ENCODE data around the gene COL21A1. TPM values are rescaled to one million over a fixed set of nuclear protein-coding genes. Genes with fewer than 3 reads are reported as not detected.

Gene COL21A1
- total RNA-seq, 3 donors from 2014 or later: not detected

DNA sequence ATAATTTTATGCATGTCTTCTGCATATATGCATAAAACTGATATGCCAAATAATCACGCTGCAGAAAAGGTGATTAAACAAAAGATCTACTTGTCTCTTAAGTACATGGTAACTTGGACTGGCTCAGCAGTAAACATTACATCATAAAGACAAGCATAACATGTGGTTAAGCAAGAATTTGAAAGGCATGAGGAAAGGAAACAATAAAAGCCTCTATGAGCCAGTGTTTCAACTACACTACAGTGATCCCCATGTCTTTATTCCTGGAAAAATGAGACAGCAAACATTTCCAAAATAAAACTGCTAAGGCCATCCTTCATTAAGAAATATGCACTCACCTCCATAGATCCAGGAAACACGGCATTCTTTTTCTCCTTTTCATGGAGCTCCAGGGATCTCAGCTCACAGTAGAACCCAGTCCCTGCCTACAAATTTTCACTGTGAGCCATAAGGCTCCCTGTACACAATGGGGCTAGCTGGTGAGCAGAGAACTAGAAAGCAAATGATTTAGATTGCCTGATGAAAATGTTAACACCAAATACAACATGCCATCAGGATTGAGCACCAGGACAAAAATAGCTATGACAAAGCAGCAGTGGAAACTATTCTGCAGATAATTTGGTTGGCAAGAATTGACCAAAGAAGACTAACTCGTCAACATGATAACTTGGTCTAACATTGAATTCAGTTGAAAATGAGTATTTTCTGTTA is 156.1 kb downstream of the COL21A1 start:
- no peak overlapping the region for H3K4me3 Mint-ChIP-seq
- no peaks in the 10 kb centered on the region for H3K27me3 Mint-ChIP-seq (ENCODE audit: low read depth)
- no peak for ATAC-seq
- no peak for DNase-seq
- H3K4me1 Mint-ChIP-seq (ENCODE audit: low read depth): no peaks in the 10 kb centered on the region
- H3K9me3 Mint-ChIP-seq: peaks cover 14% of the 10 kb centered on the region
- H3K36me3 Mint-ChIP-seq (ENCODE audit: insufficient read depth): no peaks in the 10 kb centered on the region

DNA sequence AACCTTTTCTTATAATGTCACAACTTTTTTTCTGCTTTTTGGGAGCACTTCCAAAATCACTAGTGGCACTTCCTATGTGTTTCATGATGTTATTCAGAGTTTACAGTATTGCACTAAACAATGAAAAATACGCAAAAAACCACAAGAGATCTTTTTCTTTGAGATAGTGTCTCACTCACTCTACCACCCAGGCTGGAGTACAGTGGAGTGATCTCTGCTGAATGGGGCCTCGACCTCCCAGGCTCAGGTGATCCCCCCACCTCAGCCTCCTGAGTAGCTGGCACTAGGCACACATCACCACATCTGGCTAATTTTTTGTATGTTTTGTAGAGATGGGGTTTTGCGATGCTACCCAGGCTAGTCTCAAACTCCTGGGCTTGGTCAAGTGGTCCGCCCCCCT is 158.7 kb downstream of the COL21A1 start:
- no peak overlapping the region for H3K4me3 Mint-ChIP-seq
- H3K9me3 Mint-ChIP-seq: peaks cover 14% of the 10 kb centered on the region
- H3K36me3 Mint-ChIP-seq (ENCODE audit: insufficient read depth): no peaks in the 10 kb centered on the region
- DNase-seq (no peak), ATAC-seq (no peak)
- H3K4me1 Mint-ChIP-seq (ENCODE audit: low read depth): no peaks in the 10 kb centered on the region
- no peaks in the 10 kb centered on the region for H3K27me3 Mint-ChIP-seq (ENCODE audit: low read depth)

DNA sequence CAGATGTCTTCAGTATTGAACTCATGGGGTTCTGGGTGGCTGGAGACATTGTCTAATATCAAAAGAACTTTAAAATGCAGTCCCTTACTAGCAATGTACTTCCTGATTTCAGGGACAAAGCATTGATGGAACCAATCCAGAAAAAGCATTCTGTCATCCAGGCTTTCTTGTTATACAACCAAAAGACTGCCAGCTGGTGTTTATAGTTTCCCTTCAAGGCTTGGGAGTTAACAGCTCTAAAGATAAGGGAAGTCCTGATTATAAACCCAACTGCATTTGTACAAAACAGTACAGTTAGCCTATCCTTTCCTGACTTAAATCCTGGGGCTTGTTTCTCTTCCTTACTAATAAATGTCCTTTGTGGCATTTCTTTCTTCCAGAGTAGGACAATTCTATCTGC is 160.0 kb downstream of the COL21A1 start:
- Mint-ChIP-seq H3K27me3 (ENCODE audit: low read depth) (no peaks in the 10 kb centered on the region), H3K36me3 (ENCODE audit: insufficient read depth) (no peaks in the 10 kb centered on the region), H3K4me1 (ENCODE audit: low read depth) (no peaks in the 10 kb centered on the region), H3K9me3 (peaks cover 9% of the 10 kb centered on the region), H3K4me3 (no peak overlapping the region)
- no peak for DNase-seq
- ATAC-seq: no peak

DNA sequence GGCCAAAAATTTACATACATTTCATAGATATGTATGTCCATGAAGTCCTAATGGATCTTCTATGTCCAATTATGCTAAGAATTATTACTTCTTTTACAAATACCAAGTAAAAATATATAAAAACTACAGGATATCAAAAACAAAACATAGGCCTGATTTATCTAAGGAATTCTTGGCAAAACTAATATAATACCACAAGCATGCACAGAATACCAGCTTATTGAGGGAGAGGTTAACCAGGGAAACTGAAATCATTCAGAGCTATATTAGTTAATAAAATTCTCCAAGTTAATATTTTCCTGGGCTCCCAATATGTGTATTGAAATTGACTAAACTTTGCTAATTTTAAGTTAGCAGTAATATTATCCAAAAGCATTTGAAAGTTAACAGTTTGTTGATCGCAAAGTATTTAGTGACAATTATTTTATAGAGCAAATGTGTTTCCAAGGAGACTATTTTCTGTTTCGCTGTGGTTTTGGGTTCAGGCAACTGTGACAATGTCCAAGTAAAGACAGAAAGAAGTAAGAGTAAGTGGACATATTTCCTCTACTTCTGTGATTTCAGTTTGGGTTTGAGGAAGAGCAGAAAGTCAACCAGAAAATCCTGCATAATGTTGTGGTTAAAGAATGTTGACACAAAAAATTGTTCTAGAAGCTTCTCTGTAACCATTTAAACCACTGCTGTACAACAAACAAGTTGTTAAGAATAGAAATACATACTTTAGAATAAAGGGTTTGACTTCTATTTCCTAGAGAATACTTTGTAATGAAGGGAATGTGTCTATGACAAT is 167.4 kb downstream of the COL21A1 start:
- ATAC-seq (no peak), DNase-seq (no peak)
- H3K4me1 Mint-ChIP-seq (ENCODE audit: low read depth): no peaks in the 10 kb centered on the region
- no peak overlapping the region for H3K4me3 Mint-ChIP-seq
- H3K9me3 Mint-ChIP-seq: peaks cover 8% of the 10 kb centered on the region
- no peaks in the 10 kb centered on the region for H3K27me3 Mint-ChIP-seq (ENCODE audit: low read depth)
- H3K36me3 Mint-ChIP-seq (ENCODE audit: insufficient read depth): no peaks in the 10 kb centered on the region

DNA sequence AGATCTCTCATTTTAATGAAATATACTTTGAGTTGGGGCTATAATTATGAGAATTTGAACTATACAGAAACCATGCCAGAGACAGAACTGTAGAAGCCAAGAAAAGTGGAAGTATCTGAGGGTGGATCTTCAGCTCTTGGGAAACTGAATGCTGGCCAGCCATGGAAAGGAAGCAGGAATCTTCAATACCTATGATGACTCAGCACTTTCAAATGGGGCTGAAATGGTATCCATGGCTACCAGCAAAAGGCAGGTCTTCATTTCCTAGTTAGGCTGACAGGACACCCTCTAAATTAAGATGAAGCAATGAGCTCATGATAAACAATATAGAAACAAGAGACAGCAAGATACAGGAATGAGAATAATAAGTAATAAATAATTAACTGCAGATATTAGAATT is 171.3 kb downstream of the COL21A1 start:
- H3K9me3 Mint-ChIP-seq: peaks cover 11% of the 10 kb centered on the region
- H3K27me3 Mint-ChIP-seq (ENCODE audit: low read depth): no peaks in the 10 kb centered on the region
- no peak overlapping the region for H3K4me3 Mint-ChIP-seq
- no peaks in the 10 kb centered on the region for H3K36me3 Mint-ChIP-seq (ENCODE audit: insufficient read depth)
- no peaks in the 10 kb centered on the region for H3K4me1 Mint-ChIP-seq (ENCODE audit: low read depth)
- ATAC-seq (no peak), DNase-seq (no peak)

DNA sequence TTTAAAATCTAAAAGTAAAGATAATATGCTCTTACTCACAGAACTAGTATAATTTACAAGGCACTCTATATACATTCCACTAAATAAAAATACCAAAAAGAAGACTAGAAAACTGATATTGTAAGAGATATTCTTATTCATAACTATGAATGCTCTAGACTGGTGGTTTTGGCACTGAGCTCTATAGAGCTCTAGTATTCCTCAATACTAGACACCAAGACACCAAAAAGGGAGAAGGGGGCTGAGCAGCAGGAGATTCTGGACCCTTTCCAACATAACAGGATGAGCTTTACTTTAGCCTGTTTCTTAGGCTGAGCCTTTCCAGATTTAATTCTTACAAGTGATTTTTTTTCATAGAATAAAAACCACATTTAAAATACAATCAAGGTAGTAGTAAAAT is 173.6 kb downstream of the COL21A1 start:
- no peak overlapping the region for H3K4me3 Mint-ChIP-seq
- no peak for DNase-seq
- no peaks in the 10 kb centered on the region for H3K36me3 Mint-ChIP-seq (ENCODE audit: insufficient read depth)
- H3K9me3 Mint-ChIP-seq: peaks cover 12% of the 10 kb centered on the region
- no peaks in the 10 kb centered on the region for H3K27me3 Mint-ChIP-seq (ENCODE audit: low read depth)
- ATAC-seq: no peak
- H3K4me1 Mint-ChIP-seq (ENCODE audit: low read depth): no peaks in the 10 kb centered on the region

DNA sequence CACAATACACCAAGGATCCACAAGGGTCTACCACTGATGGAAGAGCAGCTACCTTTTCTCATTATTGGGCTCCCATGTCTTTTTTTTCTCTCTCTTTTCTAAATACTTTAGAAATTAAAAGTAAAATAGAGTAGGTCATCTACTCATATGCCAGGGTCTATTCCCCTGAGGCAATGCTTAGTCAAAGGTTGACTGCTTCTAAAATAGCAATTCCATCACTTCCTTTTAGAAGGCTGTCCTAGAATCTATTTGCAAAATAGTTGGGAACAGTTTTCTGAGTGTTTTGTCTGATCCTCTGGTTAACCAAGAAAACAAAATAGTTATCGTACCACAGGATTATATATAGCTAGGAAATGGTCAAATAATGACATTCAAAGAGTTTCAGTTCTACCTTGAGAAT is 174.1 kb downstream of the COL21A1 start:
- Mint-ChIP-seq H3K36me3 (ENCODE audit: insufficient read depth) (no peaks in the 10 kb centered on the region), H3K9me3 (peaks cover 12% of the 10 kb centered on the region), H3K4me1 (ENCODE audit: low read depth) (no peaks in the 10 kb centered on the region), H3K27me3 (ENCODE audit: low read depth) (no peaks in the 10 kb centered on the region), H3K4me3 (no peak overlapping the region)
- no peak for DNase-seq
- ATAC-seq: no peak

DNA sequence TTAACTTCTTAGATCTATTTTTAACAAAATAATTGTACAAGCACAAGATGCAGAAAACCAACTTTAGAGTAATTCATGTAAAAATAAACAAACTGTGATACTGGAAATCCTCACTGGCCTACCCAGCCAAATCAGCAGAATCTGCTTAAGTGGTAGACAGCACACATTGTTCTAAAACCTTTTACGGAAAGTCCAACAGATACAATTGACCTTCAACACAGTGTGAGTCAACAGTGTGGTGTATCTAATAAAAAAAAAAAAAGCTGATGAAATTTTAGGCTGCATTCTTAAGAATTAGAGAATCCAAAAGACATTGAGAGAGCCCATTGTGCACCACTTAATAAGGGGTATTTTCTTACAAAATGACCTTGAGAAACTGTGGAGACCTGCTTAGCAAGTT is 174.5 kb downstream of the COL21A1 start:
- ATAC-seq: no peak
- peaks cover 12% of the 10 kb centered on the region for H3K9me3 Mint-ChIP-seq
- H3K4me1 Mint-ChIP-seq (ENCODE audit: low read depth): no peaks in the 10 kb centered on the region
- no peaks in the 10 kb centered on the region for H3K36me3 Mint-ChIP-seq (ENCODE audit: insufficient read depth)
- no peak overlapping the region for H3K4me3 Mint-ChIP-seq
- H3K27me3 Mint-ChIP-seq (ENCODE audit: low read depth): no peaks in the 10 kb centered on the region
- no peak for DNase-seq

DNA sequence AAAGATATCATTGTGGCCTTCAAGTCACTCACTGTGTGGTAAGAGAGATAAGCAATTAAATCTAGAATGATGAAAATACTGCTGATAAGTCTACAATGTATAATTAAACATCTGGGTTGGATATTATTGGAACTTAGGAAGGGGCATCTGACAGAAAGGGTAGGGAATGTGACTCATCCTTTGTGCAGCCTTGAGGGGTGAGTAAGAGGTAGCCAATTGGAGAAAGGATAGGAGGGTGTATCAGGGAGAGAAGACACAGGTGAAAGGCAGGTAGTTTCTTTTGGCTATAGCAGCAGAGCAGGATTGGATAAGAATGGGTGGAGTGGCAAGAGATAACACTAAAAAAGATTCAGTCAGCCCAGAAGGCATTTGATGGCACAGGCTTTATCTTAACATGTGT is 182.0 kb downstream of the COL21A1 start:
- H3K36me3 Mint-ChIP-seq (ENCODE audit: insufficient read depth): no peaks in the 10 kb centered on the region
- H3K9me3 Mint-ChIP-seq: peaks cover 9% of the 10 kb centered on the region
- no peaks in the 10 kb centered on the region for H3K27me3 Mint-ChIP-seq (ENCODE audit: low read depth)
- no peaks in the 10 kb centered on the region for H3K4me1 Mint-ChIP-seq (ENCODE audit: low read depth)
- no peak overlapping the region for H3K4me3 Mint-ChIP-seq
- no peak for ATAC-seq
- DNase-seq: no peak

DNA sequence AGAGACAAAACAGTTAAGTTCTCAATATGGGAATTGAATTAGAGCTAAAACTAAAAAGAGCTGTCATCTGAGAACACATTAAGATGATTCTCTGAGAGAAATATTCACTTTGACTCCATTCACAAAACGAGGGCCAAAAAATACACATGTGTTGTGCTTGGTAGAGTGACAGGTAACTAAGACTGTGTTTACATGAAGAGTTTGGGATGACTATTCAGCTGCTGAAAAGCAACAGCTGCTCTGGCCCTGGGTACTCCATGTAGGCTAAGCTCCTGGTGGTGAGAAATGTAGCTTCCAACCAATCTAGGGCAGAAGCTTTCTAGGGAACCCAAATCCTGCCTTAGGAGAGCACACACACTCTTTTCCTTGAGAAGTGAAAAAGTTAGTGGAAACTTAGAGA is 184.5 kb downstream of the COL21A1 start:
- H3K4me1 Mint-ChIP-seq (ENCODE audit: low read depth): no peaks in the 10 kb centered on the region
- peaks cover 9% of the 10 kb centered on the region for H3K9me3 Mint-ChIP-seq
- H3K36me3 Mint-ChIP-seq (ENCODE audit: insufficient read depth): no peaks in the 10 kb centered on the region
- no peak overlapping the region for H3K4me3 Mint-ChIP-seq
- DNase-seq (no peak), ATAC-seq (no peak)
- no peaks in the 10 kb centered on the region for H3K27me3 Mint-ChIP-seq (ENCODE audit: low read depth)

DNA sequence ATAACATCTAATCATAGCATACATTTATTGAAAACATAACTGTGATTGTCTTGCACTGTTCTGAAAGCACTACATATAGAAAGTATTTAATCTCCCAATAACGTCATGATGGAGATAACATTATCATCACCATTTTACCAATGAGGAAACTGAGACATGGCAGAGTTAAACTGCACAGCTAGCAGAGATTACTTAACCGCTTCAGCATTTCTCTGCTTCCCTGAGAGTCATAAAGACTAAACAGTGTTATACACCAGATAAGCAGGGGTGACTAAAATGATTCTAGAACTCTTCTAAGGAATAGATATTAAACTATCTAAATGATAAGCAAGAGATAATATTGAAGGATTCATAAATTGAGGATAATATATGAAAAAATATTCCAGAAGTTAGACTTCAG is 188.7 kb downstream of the COL21A1 start:
- Mint-ChIP-seq H3K9me3 (no peaks in the 10 kb centered on the region), H3K4me3 (no peak overlapping the region), H3K27me3 (ENCODE audit: low read depth) (no peaks in the 10 kb centered on the region), H3K4me1 (ENCODE audit: low read depth) (no peaks in the 10 kb centered on the region), H3K36me3 (ENCODE audit: insufficient read depth) (no peaks in the 10 kb centered on the region)
- DNase-seq (no peak), ATAC-seq (no peak)

DNA sequence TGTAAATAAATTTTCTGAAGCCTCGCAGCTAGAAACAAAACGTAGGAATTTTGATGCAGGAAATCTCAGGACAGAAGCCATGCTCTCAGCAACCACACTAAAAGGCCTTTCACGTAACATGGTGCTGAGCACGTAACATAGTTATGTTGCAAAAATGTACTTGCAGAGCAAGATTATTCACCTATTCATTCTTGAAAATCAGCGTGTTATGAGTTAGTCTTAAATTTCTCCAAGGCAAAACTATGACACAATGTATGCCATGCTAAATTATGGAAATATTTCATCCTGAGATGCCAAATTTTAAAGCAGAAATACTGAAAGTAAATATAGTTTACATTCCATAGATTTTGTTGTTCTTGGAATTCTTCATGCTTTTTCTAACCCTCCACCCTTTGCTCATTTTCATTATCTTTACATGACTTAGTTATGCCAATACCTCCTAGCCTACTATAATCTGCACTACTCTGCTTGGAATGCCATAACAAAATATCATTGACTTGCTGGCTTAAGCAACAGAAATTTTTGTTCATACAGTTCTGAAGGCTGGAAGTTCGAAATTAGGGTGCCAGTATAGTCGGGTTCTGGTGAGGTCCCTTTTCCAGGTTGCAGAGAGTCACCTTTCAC is 192.2 kb downstream of the COL21A1 start:
- Mint-ChIP-seq H3K9me3 (no peaks in the 10 kb centered on the region), H3K4me1 (ENCODE audit: low read depth) (no peaks in the 10 kb centered on the region), H3K27me3 (ENCODE audit: low read depth) (no peaks in the 10 kb centered on the region), H3K4me3 (no peak overlapping the region), H3K36me3 (ENCODE audit: insufficient read depth) (no peaks in the 10 kb centered on the region)
- ATAC-seq: no peak
- DNase-seq: no peak

DNA sequence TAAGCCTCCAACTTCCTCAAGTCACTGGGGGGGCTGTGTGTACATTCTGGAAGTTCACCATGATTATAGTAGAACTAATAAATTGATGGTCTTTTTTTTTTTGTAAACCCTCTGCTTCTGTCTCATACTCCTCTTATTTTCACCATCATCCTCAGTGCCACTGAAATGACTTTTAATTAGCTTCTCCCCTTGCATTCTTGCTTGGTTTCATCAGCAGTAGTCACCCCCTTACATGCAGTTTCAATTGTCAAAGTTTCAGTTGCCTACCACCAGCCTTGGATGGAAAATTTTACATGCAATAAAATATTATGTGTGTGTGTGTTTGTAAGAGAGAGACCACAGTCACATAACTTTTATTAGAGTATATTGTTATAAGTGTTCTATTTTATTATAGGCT is 196.2 kb downstream of the COL21A1 start:
- ATAC-seq (no peak), DNase-seq (no peak)
- no peaks in the 10 kb centered on the region for H3K9me3 Mint-ChIP-seq
- H3K36me3 Mint-ChIP-seq (ENCODE audit: insufficient read depth): no peaks in the 10 kb centered on the region
- no peaks in the 10 kb centered on the region for H3K27me3 Mint-ChIP-seq (ENCODE audit: low read depth)
- no peaks in the 10 kb centered on the region for H3K4me1 Mint-ChIP-seq (ENCODE audit: low read depth)
- no peak overlapping the region for H3K4me3 Mint-ChIP-seq

DNA sequence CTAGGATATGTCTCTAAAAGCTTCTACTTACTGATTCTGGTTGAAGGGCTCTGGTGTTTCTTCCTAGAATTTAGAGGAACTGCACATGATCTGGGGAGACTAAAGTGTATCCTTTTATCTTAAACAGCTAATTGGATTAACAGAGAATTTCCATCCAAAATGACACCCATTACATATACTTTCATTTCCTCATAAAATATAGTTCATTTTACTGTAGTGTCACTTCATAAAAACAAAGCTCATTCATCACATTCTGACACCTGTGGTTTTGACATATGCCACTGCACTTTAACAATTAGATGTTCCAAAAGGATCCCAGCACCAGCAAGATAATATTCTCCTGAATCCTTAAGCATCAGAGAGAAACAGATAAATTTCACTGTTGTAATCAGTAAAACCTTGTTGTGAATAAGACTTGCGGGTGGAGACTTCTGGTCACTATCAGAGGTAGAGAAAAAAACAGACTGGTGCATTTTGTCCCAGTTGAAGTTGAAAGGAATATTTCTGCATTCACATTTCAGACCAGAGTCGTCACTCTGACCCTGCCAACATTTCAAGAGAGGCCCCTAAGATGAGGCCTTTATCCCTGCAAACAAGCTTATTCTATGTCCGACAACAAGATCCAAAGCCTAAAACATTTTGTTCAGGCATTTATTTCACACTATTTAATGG is 196.7 kb downstream of the COL21A1 start:
- H3K4me3 Mint-ChIP-seq: no peak overlapping the region
- no peaks in the 10 kb centered on the region for H3K9me3 Mint-ChIP-seq
- DNase-seq: no peak
- no peak for ATAC-seq
- no peaks in the 10 kb centered on the region for H3K36me3 Mint-ChIP-seq (ENCODE audit: insufficient read depth)
- no peaks in the 10 kb centered on the region for H3K4me1 Mint-ChIP-seq (ENCODE audit: low read depth)
- no peaks in the 10 kb centered on the region for H3K27me3 Mint-ChIP-seq (ENCODE audit: low read depth)
